ENCODE data around the gene SLC25A10. TPM values are rescaled to one million over a fixed set of nuclear protein-coding genes. Genes with fewer than 3 reads are reported as not detected.

The SLC25A10 gene
- total and polyA plus RNA-seq, 10 of the 15 experiments (the other 5 are each of a cell fraction or from before 2014, with no cell fraction given): 0.11 to 72.7 (median 22.3) TPM

GRCh38 chr17:81715872-81716673, 4.0 kb downstream of the SLC25A10 start:
- ChIA-PET CTCF (no interaction called here), POLR2A (no interaction called here), RAD21 (ENCODE audit: unreplicated experiment) (no interaction called here), SMC1A (ENCODE audit: uncharacterized antibody, unreplicated experiment) (no interaction called here)
- FAIRE-seq (no peak), DNase-seq (ENCODE audit: low read depth, low spot score) (no peak), ATAC-seq (no peak)
- Histone ChIP-seq H3K36me3 (ENCODE audit: control insufficient read depth in 2 of 2, insufficient read depth in 2 of 2, low read length in 1 of 2) (peaks cover 0 to 4% of the 10 kb centered on the region in 2 experiments; a peak in 2 of 4 replicates), H3K4me3 (no peak overlapping the region), H3K27me3 (replicated peaks in 1 of 2; ENCODE audit: control insufficient read depth in 2 of 2, insufficient read depth in 2 of 2, low read length in 1 of 2) (no peaks in the 10 kb centered on the region), H3K4me1 (ENCODE audit: control insufficient read depth, insufficient read depth, low read length) (peaks cover 8% of the 10 kb centered on the region), H2AFZ (ENCODE audit: control insufficient read depth, low read depth, low read length) (no peak overlapping the region), H3K27ac (ENCODE audit: control insufficient read depth, insufficient read depth) (no peak overlapping the region), H3K4me2 (ENCODE audit: control insufficient read depth, insufficient read depth) (no peak overlapping the region), H3K9me3 (replicated peaks; ENCODE audit: control insufficient read depth, insufficient read depth, low read length) (no peaks in the 10 kb centered on the region), H3K79me2 (ENCODE audit: control insufficient read depth, insufficient read depth, low read length) (peaks cover 17% of the 10 kb centered on the region), H3K9ac (ENCODE audit: control insufficient read depth, insufficient read depth, low read length) (no peak overlapping the region), H4K20me1 (ENCODE audit: control insufficient read depth, insufficient read depth) (no peaks in the 10 kb centered on the region)
- WGBS (ENCODE audit: insufficient coverage, insufficient replicate concordance, low lambda C conversion rate, missing lambda C conversion rate): 93% methylated on average over 35 of the region's 43 CpGs
- in situ Hi-C loops (cut with MboI): loop anchor here (5.0 kb wide), 1 partner anchor 106 kb away; no protein-coding TSS in a partner anchor
- intact Hi-C loops (cut with micrococcal nuclease; ENCODE audit: unreplicated experiment): no loop called here
- TF ChIP-seq REST (IDR thresholded peaks at IDR 0.05; ENCODE audit: low read depth, low read length) (no peak), CEBPZ (IDR thresholded peaks at IDR 0.05; ENCODE audit: low read depth, low read length) (no peak), IRF3 (IDR thresholded peaks at IDR 0.05) (no peak), RUNX3 (IDR thresholded peaks at IDR 0.05; ENCODE audit: low read length) (no peak), POLR2AphosphoS5 (IDR thresholded peaks at IDR 0.05; ENCODE audit: low read length) (no peak), MYC (IDR thresholded peaks at IDR 0.05; ENCODE audit: insufficient read depth, insufficient read length, insufficient replicate concordance, low read length, severe bottlenecking) (no peak), CREM (IDR thresholded peaks at IDR 0.05; ENCODE audit: low read depth) (no peak), GATAD2B (conservative IDR thresholded peaks at IDR 0.05; ENCODE audit: low read depth) (no peak), NBN (IDR thresholded peaks at IDR 0.05) (no peak), POLR2A (IDR thresholded peaks at IDR 0.05; ENCODE audit: low read depth, low read length) (no peak), ZZZ3 (IDR thresholded peaks at IDR 0.05; ENCODE audit: control insufficient read depth, insufficient read length, low read depth) (no peak), NR2F1 (conservative IDR thresholded peaks at IDR 0.05) (no peak), KLF5 (IDR thresholded peaks at IDR 0.05; ENCODE audit: partially characterized antibody) (no peak), CBX5 (IDR thresholded peaks at IDR 0.05; ENCODE audit: low read depth) (no peak)
- BruUV-seq (replicated peaks): no TSS peak

Measured in GM12878 (cell line).